ENCODE results near the gene DLX3.
"Not testable (repeated sequence)": the region's sequence is repeated elsewhere in the genome, so short reads cannot be mapped to it uniquely, and the experiment has no call there.

DNA sequence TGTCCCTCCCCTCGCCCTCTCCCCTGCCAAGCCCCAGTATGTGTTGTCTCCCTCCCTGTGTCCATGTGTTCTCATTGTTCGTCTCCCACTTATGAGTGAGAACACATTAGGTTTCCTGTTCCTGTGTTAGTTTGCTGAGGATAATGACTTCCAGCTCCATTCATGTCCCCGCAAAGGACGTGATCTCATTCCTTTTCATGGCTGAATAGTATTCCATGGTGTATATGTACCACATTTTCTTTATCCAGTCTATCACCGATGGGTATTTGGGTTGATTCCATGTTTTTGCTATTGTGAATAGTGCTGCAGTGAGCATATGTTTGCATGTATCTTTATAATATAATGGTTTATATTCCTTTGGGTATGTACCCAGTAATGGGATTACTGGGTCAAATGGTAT lies 45.5 kb upstream of the DLX3 start:
- TF ChIP-seq, protein P1, sequence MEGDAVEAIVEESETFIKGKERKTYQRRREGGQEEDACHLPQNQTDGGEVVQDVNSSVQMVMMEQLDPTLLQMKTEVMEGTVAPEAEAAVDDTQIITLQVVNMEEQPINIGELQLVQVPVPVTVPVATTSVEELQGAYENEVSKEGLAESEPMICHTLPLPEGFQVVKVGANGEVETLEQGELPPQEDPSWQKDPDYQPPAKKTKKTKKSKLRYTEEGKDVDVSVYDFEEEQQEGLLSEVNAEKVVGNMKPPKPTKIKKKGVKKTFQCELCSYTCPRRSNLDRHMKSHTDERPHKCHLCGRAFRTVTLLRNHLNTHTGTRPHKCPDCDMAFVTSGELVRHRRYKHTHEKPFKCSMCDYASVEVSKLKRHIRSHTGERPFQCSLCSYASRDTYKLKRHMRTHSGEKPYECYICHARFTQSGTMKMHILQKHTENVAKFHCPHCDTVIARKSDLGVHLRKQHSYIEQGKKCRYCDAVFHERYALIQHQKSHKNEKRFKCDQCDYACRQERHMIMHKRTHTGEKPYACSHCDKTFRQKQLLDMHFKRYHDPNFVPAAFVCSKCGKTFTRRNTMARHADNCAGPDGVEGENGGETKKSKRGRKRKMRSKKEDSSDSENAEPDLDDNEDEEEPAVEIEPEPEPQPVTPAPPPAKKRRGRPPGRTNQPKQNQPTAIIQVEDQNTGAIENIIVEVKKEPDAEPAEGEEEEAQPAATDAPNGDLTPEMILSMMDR (IDR thresholded peaks at IDR 0.05): not testable (repeated sequence)
- not testable (repeated sequence) for TF ChIP-seq EZH2, EZH2phosphoT487 (IDR thresholded peaks at IDR 0.05)

All from neural progenitor cell (in vitro differentiated cells).